Parathyroid adenoma (tissue), 2 donors: ENCODE measurements around the gene MRO.

ENCODE experiments used
- H2AFZ ChIP-seq: fragments of 300-600 bp; sonication (generic); one replicate; pipeline ENCODE4 v1.7.0; 2017; ENCODE audit warnings: antibody characterized with exemption, mild to moderate bottlenecking
- H3K27ac ChIP-seq: fragments of 300-600 bp; sonication (generic); one replicate; pipeline ENCODE4 v1.7.0; 2017
- H3K27me3 ChIP-seq: fragments of 300-600 bp; sonication (generic); one replicate; pipeline ENCODE4 v1.7.0; 2017; ENCODE audit warnings: low read length; ENCODE audit not compliant: control insufficient read depth, insufficient read depth
- H3K36me3 ChIP-seq: fragments of 300-600 bp; sonication (generic); one replicate; pipeline ENCODE4 v1.7.0; 2017; ENCODE audit warnings: low read length; ENCODE audit not compliant: control insufficient read depth, insufficient read depth
- H3K4me1 ChIP-seq: fragments of 300-600 bp; sonication (generic); one replicate; pipeline ENCODE4 v1.7.0; 2017; ENCODE audit warnings: control low read depth
- H3K4me2 ChIP-seq: fragments of 300-600 bp; sonication (generic); one replicate; pipeline ENCODE4 v1.7.0; 2017; ENCODE audit warnings: low read length
- H3K4me3 ChIP-seq: fragments of 300-600 bp; sonication (generic); one replicate; pipeline ENCODE4 v1.7.0; 2017; ENCODE audit warnings: low read depth, low read length
- H3K79me2 ChIP-seq: fragments of 300-600 bp; sonication (generic); one replicate; pipeline ENCODE4 v1.7.0; 2017; ENCODE audit warnings: control low read depth
- H3K9ac ChIP-seq: fragments of 300-600 bp; sonication (generic); one replicate; pipeline ENCODE4 v1.7.0; 2017; ENCODE audit warnings: mild to moderate bottlenecking
- H3K9me3 ChIP-seq: fragments of 300-600 bp; sonication (generic); one replicate; pipeline ENCODE4 v1.7.0; 2017; ENCODE audit warnings: low read length; ENCODE audit not compliant: control insufficient read depth
- CTCF ChIP-seq: fragments of 300-600 bp; sonication (generic); IDR thresholded peaks from one replicate; pipeline ENCODE4 v1.7.0; 2017; ENCODE audit warnings: antibody characterized with exemption, mild to moderate bottlenecking
- donor health status: primary hyperparathyroidism.

The MRO gene

GRCh38 chr18:50751947-50752346, 67.9 kb downstream of the MRO start:
- H2AFZ ChIP-seq: no peak overlapping the region
- no peak overlapping the region for H3K27ac ChIP-seq
- H3K36me3 ChIP-seq: no peaks in the 10 kb centered on the region
- no peaks in the 10 kb centered on the region for H3K27me3 ChIP-seq
- no peak overlapping the region for H3K9ac ChIP-seq
- no peak overlapping the region for H3K4me2 ChIP-seq
- no peak for TF ChIP-seq CTCF
- H3K4me1 ChIP-seq: peaks cover 18% of the 10 kb centered on the region
- H3K4me3 ChIP-seq: no peak overlapping the region
- H3K79me2 ChIP-seq: no peaks in the 10 kb centered on the region
- H3K9me3 ChIP-seq: no peaks in the 10 kb centered on the region

DNA sequence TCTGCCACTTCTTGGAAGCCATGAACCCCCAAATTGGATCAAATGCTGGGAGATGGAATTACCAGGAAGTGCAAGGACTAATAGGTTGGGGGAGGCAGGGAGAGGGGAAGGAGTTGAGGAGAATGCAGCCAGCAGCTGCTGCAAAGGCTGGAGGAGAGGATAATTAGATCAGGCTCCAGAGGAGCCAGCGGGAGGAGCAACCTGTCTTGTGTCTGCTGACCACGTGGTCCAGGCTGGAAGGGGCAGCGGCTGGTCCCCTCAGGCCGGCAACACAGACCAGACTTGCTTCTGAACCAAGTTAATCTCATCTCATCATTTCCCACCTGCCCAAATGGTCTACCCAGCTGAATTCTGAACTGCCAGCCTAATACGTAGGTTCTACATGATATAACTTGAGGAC, 68.3 kb downstream of the MRO start:
- H3K27me3 ChIP-seq: no peaks in the 10 kb centered on the region
- H3K4me3 ChIP-seq: no peak overlapping the region
- H3K9me3 ChIP-seq: no peaks in the 10 kb centered on the region
- peaks cover 18% of the 10 kb centered on the region for H3K4me1 ChIP-seq
- no peak overlapping the region for H3K4me2 ChIP-seq
- no peak for TF ChIP-seq CTCF
- H3K9ac ChIP-seq: no peak overlapping the region
- no peak overlapping the region for H3K27ac ChIP-seq
- no peaks in the 10 kb centered on the region for H3K79me2 ChIP-seq
- no peak overlapping the region for H2AFZ ChIP-seq
- H3K36me3 ChIP-seq: no peaks in the 10 kb centered on the region

- Histone ChIP-seq H3K79me2 (no peaks in the 10 kb centered on the region), H3K27me3 (no peaks in the 10 kb centered on the region), H3K27ac (no peak overlapping the region), H3K9ac (no peak overlapping the region), H3K36me3 (no peaks in the 10 kb centered on the region), H3K4me1 (peaks cover 18% of the 10 kb centered on the region), H3K4me2 (no peak overlapping the region), H3K4me3 (no peak overlapping the region), H2AFZ (no peak overlapping the region), H3K9me3 (no peaks in the 10 kb centered on the region)
- TF ChIP-seq CTCF: no peak
These were observed 69.3 kb downstream of the MRO start for GRCh38 chr18:50750546-50750945.

- Histone ChIP-seq H2AFZ (no peak overlapping the region), H3K9ac (no peak overlapping the region), H3K4me1 (peaks cover 18% of the 10 kb centered on the region), H3K36me3 (no peaks in the 10 kb centered on the region), H3K9me3 (no peaks in the 10 kb centered on the region), H3K4me2 (no peak overlapping the region), H3K27me3 (no peaks in the 10 kb centered on the region), H3K27ac (no peak overlapping the region), H3K4me3 (no peak overlapping the region), H3K79me2 (no peaks in the 10 kb centered on the region)
- no peak for TF ChIP-seq CTCF
These were observed 69.9 kb downstream of the MRO start for GRCh38 chr18:50749945-50750344.

- Histone ChIP-seq H3K4me3 (no peak overlapping the region), H3K9ac (no peak overlapping the region), H3K4me1 (peaks cover 18% of the 10 kb centered on the region), H3K36me3 (no peaks in the 10 kb centered on the region), H3K9me3 (no peaks in the 10 kb centered on the region), H3K4me2 (no peak overlapping the region), H2AFZ (peak overlapping the region; percentile 65), H3K27ac (no peak overlapping the region), H3K27me3 (no peaks in the 10 kb centered on the region), H3K79me2 (no peaks in the 10 kb centered on the region)
- TF ChIP-seq CTCF: no peak
These were observed 70.4 kb downstream of the MRO start for GRCh38 chr18:50749421-50749820.
